ENCODE data around the gene ZNF337. TPM values are rescaled to one million over a fixed set of nuclear protein-coding genes. Genes with fewer than 3 reads are reported as not detected.
A peak's percentile ranks its signal among the peaks of the same experiment; 100 is the strongest.
"Not testable (repeated sequence)": the region's sequence is repeated elsewhere in the genome, so short reads cannot be mapped to it uniquely, and the experiment has no call there.

ZNF337 gene
- total and polyA plus RNA-seq, 2 of the 13 experiments (the other 11 are each of a cell fraction or from before 2014, with no cell fraction given) = 17.0 to 19.6 TPM

GRCh38 chr20:25685276-25686080 is 11.2 kb downstream of the ZNF337 start:
- no peak overlapping the region for H3K27ac ChIP-seq (ENCODE audit: extremely low read length, insufficient read depth, low read length)
- ATAC-seq (peak; percentile 85), DNase-seq (ENCODE audit: low spot score) (no peak), FAIRE-seq (no peak)
- H2AFZ ChIP-seq (ENCODE audit: low read length) = no peak overlapping the region
- no peak overlapping the region for H3K4me3 ChIP-seq (replicated peaks in 1 of 3; ENCODE audit: insufficient read depth in 1 of 3, low read depth in 2 of 3, low read length in 3 of 3)
- no peak overlapping the region for H3K9ac ChIP-seq (ENCODE audit: insufficient read depth, low read depth, low read length)
- H4K20me1 ChIP-seq (ENCODE audit: insufficient read depth, low read length) = no peaks in the 10 kb centered on the region
- CTCF ChIA-PET (ENCODE audit: low intra/inter-chr PET ratio, low total read pairs) = no interaction called here
- in situ Hi-C loops (cut with HindIII; ENCODE audit: extremely low pct_ligation_motif_present, low pct_unique_long_range_greater_than_20kb) (no loop called here), intact Hi-C loops (cut with micrococcal nuclease; ENCODE audit: unreplicated experiment) (no loop called here)
- no peak overlapping the region for H3K4me2 ChIP-seq (ENCODE audit: low read depth, low read length)
- no peaks in the 10 kb centered on the region for H3K4me1 ChIP-seq (ENCODE audit: insufficient read depth, low read length)
- no peaks in the 10 kb centered on the region for H3K79me2 ChIP-seq (ENCODE audit: insufficient read depth, low read length)
- no peaks in the 10 kb centered on the region for H3K9me3 ChIP-seq (ENCODE audit: low read length)
- peaks cover 6 to 16% of the 10 kb centered on the region in 2 experiments; a peak in 4 of 5 replicates for H3K36me3 ChIP-seq (replicated peaks in 1 of 2; ENCODE audit: control insufficient read depth in 1 of 2, insufficient read depth in 2 of 2, low read length in 2 of 2)
- POLR2A ChIA-PET = no interaction called here
- no TSS peak for BruUV-seq (replicated peaks)
- no peaks in the 10 kb centered on the region for H3K27me3 ChIP-seq (ENCODE audit: control insufficient read depth in 1 of 2, insufficient read depth in 2 of 2, low read length in 2 of 2)
- no peak for TF ChIP-seq SRSF4 (IDR thresholded peaks at IDR 0.05; ENCODE audit: low read depth, low read length, poor library complexity, severe bottlenecking)
- TF ChIP-seq ZNF253 (CRISPR knock-in tag; IDR thresholded peaks at IDR 0.05; ENCODE audit: borderline replicate concordance) = no peak
- TF ChIP-seq MEIS2 (CRISPR knock-in tag; IDR thresholded peaks at IDR 0.05) = 0 out of 2 replicates have a peak, but pooled peaks have one; percentile 28
- TF ChIP-seq GPBP1L1 (CRISPR knock-in tag; IDR thresholded peaks at IDR 0.05) = no peak
- TF ChIP-seq STAG1 (CRISPR knock-in tag; IDR thresholded peaks at IDR 0.05) = peak; percentile 41
- TF ChIP-seq ZNF691 (CRISPR knock-in tag; IDR thresholded peaks at IDR 0.05; ENCODE audit: borderline replicate concordance, low read depth) = no peak
- no peak for TF ChIP-seq AHR (CRISPR knock-in tag; IDR thresholded peaks at IDR 0.05)
- TF ChIP-seq PBX2 (CRISPR knock-in tag; IDR thresholded peaks at IDR 0.05) = no peak
- peak; percentile 2; the same call in 1 of the 2 replicates for TF ChIP-seq SMC3 (IDR thresholded peaks at IDR 0.05; ENCODE audit: low read length)
- no peak for TF ChIP-seq ZNF678 (CRISPR knock-in tag; IDR thresholded peaks at IDR 0.05)
- TF ChIP-seq SMAD9 (CRISPR knock-in tag; IDR thresholded peaks at IDR 0.05) = no peak
- TF ChIP-seq ZNF713 (CRISPR knock-in tag; IDR thresholded peaks at IDR 0.05) = no peak
- TF ChIP-seq ZFYVE20 (CRISPR knock-in tag; IDR thresholded peaks at IDR 0.05; ENCODE audit: borderline replicate concordance, low read depth) = no peak
- no peak for TF ChIP-seq SSRP1 (CRISPR knock-in tag; IDR thresholded peaks at IDR 0.05)
- 94% methylated on average over 9 of the region's 9 CpGs for WGBS (ENCODE audit: low lambda C conversion rate)

GRCh38 chr20:25683826-25684225 is 12.8 kb downstream of the ZNF337 start:
- intact Hi-C loops (cut with micrococcal nuclease; ENCODE audit: unreplicated experiment); CTCF ChIA-PET (ENCODE audit: low intra/inter-chr PET ratio, low total read pairs); H3K4me1 ChIP-seq (ENCODE audit: insufficient read depth, low read length); H3K4me3 ChIP-seq (replicated peaks in 1 of 3; ENCODE audit: insufficient read depth in 1 of 3, low read depth in 2 of 3, low read length in 3 of 3); H3K9me3 ChIP-seq (ENCODE audit: low read length); BruUV-seq (replicated peaks); POLR2A ChIA-PET; H3K4me2 ChIP-seq (ENCODE audit: low read depth, low read length); ATAC-seq; H4K20me1 ChIP-seq (ENCODE audit: insufficient read depth, low read length); H2AFZ ChIP-seq (ENCODE audit: low read length); FAIRE-seq; H3K27ac ChIP-seq (ENCODE audit: extremely low read length, insufficient read depth, low read length); H3K27me3 ChIP-seq (ENCODE audit: control insufficient read depth in 1 of 2, insufficient read depth in 2 of 2, low read length in 2 of 2); H3K79me2 ChIP-seq (ENCODE audit: insufficient read depth, low read length); in situ Hi-C loops (cut with HindIII; ENCODE audit: extremely low pct_ligation_motif_present, low pct_unique_long_range_greater_than_20kb); DNase-seq (ENCODE audit: low spot score); H3K9ac ChIP-seq (ENCODE audit: insufficient read depth, low read depth, low read length): not testable (repeated sequence)
- 97% methylated on average over 3 of the region's 3 CpGs for WGBS (ENCODE audit: low lambda C conversion rate)
- peaks cover 6 to 20% of the 10 kb centered on the region in 2 experiments; a peak in 4 of 5 replicates for H3K36me3 ChIP-seq (replicated peaks in 1 of 2; ENCODE audit: control insufficient read depth in 1 of 2, insufficient read depth in 2 of 2, low read length in 2 of 2)
